Iris pigment epithelial cell (primary cell): ENCODE data around the gene SLC9A5.

Source experiments
- DNase-seq: peaks from one replicate; pipeline ENCODE4 v3.0.0-alpha.2; 2011; ENCODE audit warnings: low read depth

Gene SLC9A5

DNA sequence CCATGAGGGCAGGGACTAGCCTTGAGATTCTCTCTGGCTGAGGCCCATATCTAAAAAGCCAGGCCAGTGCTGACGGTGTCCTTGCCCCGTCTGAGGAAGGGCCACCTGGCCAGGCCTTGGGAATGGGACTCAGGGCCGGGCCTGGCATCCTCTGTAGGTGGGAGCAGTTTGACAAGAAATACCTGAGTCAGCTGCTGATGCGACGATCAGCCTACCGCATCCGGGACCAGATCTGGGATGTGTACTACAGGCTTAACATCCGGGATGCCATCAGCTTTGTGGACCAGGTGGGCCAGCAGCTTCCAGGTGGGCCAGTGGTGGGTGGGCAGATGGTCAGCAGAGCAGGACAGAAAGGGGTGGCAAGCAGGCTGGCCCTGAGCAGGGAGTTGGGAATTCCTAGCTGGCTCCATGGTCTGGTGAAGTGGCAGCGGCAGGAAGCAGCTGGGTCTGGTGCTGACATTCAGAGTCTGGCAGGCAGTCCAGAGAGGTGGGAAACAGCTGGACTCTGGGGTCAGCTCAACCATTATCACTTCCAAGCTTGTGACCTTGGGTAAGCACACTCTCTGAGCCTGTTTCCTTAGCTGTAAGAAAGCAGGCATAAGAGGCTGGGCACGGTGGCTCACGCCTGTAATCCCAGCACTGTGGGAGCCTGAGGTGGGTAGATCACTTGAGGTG is 9.5 kb downstream of the SLC9A5 start:
- DNase-seq, result no peak

- DNase-seq, result no peak
These were observed 10.9 kb downstream of the SLC9A5 start for GRCh38 chr16:67259705-67260104.

DNA sequence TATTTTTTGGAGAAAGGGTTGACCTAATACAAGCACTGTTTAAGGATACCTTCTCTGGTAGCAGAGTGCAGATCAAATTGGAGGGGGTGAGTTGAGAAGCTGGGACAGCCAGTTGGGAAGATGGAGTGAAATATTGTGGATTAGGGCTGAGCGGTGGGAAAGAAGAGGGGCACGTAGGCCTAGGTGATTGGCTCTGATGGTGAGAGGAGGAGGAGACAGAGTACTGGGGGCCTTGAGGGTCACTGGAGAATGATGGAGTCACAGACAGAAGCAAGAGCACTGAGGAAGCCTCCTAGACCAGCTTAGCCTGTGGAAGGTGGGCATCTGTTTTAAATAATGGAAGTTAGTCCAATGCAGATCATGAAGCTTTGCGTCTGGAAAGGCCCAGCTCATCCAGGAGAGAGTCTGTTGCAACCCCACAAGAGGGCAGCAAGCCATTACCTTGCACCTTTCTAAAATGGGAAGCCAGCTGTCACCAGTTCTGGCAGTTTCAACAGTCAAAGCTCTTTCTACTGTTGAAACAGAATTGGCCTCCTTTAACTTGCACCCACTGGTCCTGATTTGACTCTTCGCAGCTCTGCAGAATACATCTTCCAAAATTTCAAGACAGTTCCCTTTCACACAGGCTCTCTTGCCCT is 11.8 kb downstream of the SLC9A5 start:
- peak; percentile 58 for DNase-seq

DNA sequence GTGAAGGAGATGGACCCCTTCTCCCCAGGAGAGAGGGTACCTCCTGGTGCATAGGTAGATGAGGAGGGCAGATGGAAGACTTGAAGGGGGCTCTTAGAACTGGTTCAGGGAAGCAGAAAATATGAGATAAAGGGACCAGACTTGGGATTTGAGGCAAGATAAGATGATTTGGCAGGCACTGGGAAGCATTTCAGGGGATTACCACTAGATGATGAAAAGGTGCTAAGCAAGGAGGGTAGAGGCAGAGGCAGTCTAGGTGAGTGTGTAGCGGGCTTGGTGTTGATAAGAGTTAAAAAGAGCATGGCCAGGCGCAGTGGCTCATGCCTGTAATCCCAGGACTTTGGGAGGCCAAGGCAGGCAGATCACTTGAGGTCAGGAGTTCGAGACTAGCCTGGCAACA is 14.4 kb downstream of the SLC9A5 start:
- DNase-seq, result no peak

GRCh38 chr16:67264277-67264676 is 15.5 kb downstream of the SLC9A5 start:
- DNase-seq, result no peak

- DNase-seq, result no peak
These were observed 16.1 kb downstream of the SLC9A5 start for GRCh38 chr16:67264866-67265265.

DNA sequence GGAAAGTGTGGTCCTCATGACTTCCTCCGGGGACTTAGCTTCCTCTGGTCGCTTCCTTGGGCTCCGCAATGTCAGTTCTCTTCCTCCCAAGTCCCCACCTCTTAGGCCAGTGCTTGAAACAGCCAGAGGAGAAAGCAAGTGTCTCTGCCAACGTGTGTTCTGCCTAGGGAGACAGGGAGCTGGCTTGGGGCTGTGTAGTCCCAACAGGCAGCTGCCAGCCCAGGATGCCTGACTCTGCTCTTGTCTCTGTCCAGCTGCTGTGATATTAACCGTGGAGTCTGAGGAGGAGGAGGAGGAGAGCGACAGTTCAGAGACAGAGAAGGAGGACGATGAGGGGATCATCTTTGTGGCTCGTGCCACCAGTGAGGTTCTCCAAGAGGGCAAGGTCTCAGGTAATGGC is 17.1 kb downstream of the SLC9A5 start:
- no peak for DNase-seq

DNA sequence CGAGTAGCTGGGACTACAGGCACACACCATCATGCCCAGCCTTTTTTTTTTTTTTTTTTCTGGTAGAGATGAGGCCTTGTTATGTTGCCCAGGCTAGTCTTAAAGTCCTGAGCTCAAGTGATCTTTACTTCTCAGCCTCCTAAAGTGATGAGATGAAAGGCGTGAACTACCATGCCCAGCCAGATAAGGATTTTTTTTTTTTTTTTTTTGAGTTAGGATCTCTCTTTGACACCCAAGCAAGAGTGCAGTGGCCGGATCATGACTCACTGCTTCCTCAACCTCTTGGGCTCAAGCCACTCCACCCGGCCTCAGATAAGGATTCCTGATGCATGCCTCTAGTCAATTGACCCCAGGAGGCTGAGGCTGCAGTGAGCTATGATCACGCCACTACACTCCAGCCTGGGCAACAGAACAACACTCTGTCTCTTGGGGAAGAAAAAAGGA is 19.4 kb downstream of the SLC9A5 start:
- peak; percentile 93 for DNase-seq

- peak; percentile 70 for DNase-seq
These were observed 21.0 kb downstream of the SLC9A5 start for GRCh38 chr16:67269766-67270165.

- DNase-seq, result no peak
These were observed 22.2 kb downstream of the SLC9A5 start for GRCh38 chr16:67270931-67271338.

GRCh38 chr16:67271446-67271845 is 22.7 kb downstream of the SLC9A5 start:
- no peak for DNase-seq

DNA sequence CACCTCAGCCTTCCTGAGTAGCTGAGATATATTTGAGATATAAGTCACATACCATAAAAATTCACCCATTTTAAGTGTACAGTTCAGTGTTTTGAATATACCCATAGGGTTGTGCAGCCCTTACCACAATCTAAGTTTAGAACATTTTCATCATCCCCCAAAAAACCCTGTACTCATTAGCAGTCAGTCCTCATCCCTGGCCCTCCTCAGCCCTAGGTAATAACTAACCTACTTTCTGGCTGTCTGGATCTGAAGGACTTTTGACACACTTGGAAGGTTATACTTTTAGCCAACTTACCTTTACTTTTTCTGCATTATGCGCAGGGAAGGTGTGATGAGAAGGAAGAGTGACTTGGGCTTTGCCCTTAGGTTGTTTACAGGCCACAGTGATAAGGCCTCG is 26.5 kb downstream of the SLC9A5 start:
- no peak for DNase-seq

- peak; percentile 99 for DNase-seq
These were observed 28.7 kb downstream of the SLC9A5 start for GRCh38 chr16:67277294-67277998.

- DNase-seq, result peak; percentile 52
These were observed 29.4 kb downstream of the SLC9A5 start for GRCh38 chr16:67277999-67278772.

GRCh38 chr16:67278773-67279295 is 30.1 kb downstream of the SLC9A5 start:
- no peak for DNase-seq

GRCh38 chr16:67279296-67280089 is 30.7 kb downstream of the SLC9A5 start, which contains the start of gene PLEKHG4:
Gene PLEKHG4, plus strand, starts transcription at chr16:67279532. Its CDS starts 513 bp downstream, at chr16:67280045.
- DNase-seq, result peak; percentile 62

- no peak for DNase-seq
These were observed 31.6 kb downstream of the SLC9A5 start for GRCh38 chr16:67280090-67281015.

DNA sequence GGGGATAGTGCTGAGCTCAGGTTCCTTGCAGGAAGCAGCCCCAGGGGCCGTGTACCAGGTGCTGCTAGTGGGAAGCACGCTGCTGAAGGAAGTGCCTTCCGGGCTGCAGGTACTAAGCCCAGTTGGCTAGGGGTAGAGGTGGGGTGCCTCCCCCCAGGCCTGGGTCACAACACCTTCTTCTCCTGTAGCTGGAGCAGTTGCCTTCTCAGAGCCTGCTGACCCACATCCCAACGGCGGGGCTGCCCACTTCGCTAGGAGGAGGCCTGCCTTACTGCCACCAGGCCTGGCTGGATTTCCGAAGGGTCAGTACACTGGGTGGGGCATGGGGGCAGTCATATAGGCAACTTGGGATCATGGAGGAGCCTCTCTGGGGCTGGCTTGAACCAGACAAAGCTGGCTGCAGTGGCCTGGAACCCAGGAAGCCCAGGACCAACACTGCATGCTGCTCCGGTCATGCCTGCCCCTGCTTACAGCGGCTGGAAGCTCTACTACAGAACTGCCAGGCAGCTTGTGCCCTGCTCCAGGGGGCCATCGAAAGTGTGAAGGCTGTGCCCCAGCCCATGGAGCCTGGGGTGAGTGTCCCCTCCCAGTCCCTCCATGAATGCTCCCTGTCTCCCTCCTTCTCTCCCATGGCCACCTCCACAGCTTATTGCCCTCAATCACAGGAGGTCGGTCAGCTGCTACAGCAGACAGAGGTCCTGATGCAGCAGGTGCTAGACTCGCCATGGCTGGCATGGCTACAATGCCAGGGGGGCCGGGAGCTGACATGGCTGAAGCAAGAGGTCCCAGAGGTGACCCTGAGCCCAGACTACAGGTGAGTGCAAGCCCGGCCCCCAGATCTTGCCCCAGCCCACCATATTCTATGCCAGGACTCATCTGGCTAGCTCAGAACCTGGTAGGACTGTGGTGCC is 33.0 kb downstream of the SLC9A5 start:
- DNase-seq, result no peak

GRCh38 chr16:67282447-67282805 is 33.6 kb downstream of the SLC9A5 start:
- no peak for DNase-seq
